CD8-positive, alpha-beta memory T cell (primary cell): ENCODE measurements around the gene SLC16A7. TPM values are rescaled to one million over a fixed set of nuclear protein-coding genes. Genes with fewer than 3 reads are reported as not detected.
A peak's percentile ranks its signal among the peaks of the same experiment; 100 is the strongest.

ENCODE experiments used
- CTCF ChIA-PET: fragments of 350-600 bp; sonication (Branson Sonifier 250); formaldehyde crosslinking; loops from one replicate; lab custom pipeline; 2021; ENCODE audit warnings: antibody characterized with exemption; lab: Charles Lee
- POLR2A ChIA-PET: fragments of 350-600 bp; sonication (Branson Sonifier 250); formaldehyde crosslinking; loops from one replicate; lab custom pipeline; 2021; ENCODE audit warnings: antibody characterized with exemption; lab: Charles Lee
- DNase-seq, 5 donors: peaks; one replicate each; pipeline versions ENCODE4 v3.0.0 to v3.0.0-alpha.2; 2020 to 2022; ENCODE audit warnings: mixed read lengths in 1 of 5
- H3K27ac ChIP-seq: one replicate; pipeline ENCODE4 v1.7.0; 2013; ENCODE audit warnings: low read depth, mild to moderate bottlenecking, low read length, moderate library complexity
- H3K27me3 ChIP-seq: 2 replicates; pipeline ENCODE4 v1.7.0; 2013; ENCODE audit warnings: low read length, mild to moderate bottlenecking; ENCODE audit not compliant: insufficient read depth, poor library complexity, severe bottlenecking
- H3K36me3 ChIP-seq: 2 replicates; pipeline ENCODE4 v1.7.0; 2013; ENCODE audit warnings: mild to moderate bottlenecking, low read length, moderate library complexity; ENCODE audit not compliant: insufficient read depth
- H3K4me1 ChIP-seq: 2 replicates; pipeline ENCODE4 v1.7.0; 2013; ENCODE audit warnings: mild to moderate bottlenecking, low read length, moderate library complexity; ENCODE audit not compliant: insufficient read depth
- H3K4me3 ChIP-seq: 2 replicates; pipeline ENCODE4 v1.7.0; 2013; ENCODE audit warnings: mild to moderate bottlenecking, low read length
- H3K9me3 ChIP-seq: 2 replicates; pipeline ENCODE4 v1.7.0; 2013; ENCODE audit warnings: mild to moderate bottlenecking, low read length
- H3K27ac Mint-ChIP-seq, 8 donors: one replicate each; pipeline ENCODE4 v1.8.0; 2020 to 2021; ENCODE audit warnings: mixed read lengths in 8 of 8, mild to moderate bottlenecking in 6 of 8, inconsistent platforms in 3 of 8, moderate library complexity in 3 of 8
- H3K27me3 Mint-ChIP-seq, 2 donors: one replicate each; pipeline ENCODE4 v1.8.0; 2020 to 2021; ENCODE audit warnings: mixed read lengths in 2 of 2, mild to moderate bottlenecking in 1 of 2, moderate library complexity in 1 of 2
- H3K36me3 Mint-ChIP-seq, 3 donors: one replicate each; pipeline ENCODE4 v1.8.0; 2020 to 2021; ENCODE audit warnings: mixed read lengths in 3 of 3, inconsistent platforms in 1 of 3, mild to moderate bottlenecking in 1 of 3
- H3K4me1 Mint-ChIP-seq, 3 donors: one replicate each; pipeline ENCODE4 v1.8.0; 2020 to 2021; ENCODE audit warnings: mixed read lengths in 3 of 3, inconsistent platforms in 1 of 3, mild to moderate bottlenecking in 1 of 3
- H3K4me3 Mint-ChIP-seq, 7 donors: one replicate each; pipeline ENCODE4 v1.8.0; 2020 to 2021; ENCODE audit warnings: mixed read lengths in 7 of 7, mild to moderate bottlenecking in 6 of 7, moderate library complexity in 4 of 7, inconsistent platforms in 2 of 7
- H3K9me3 Mint-ChIP-seq, 5 donors: one replicate each; pipeline ENCODE4 v1.8.0; 2020 to 2022; ENCODE audit warnings: mixed read lengths in 5 of 5, mild to moderate bottlenecking in 3 of 5, moderate library complexity in 2 of 5, inconsistent platforms in 1 of 5
- polyA plus RNA-seq: library from polyadenylated mRNA; unstranded; fragments of 300-500 nt; fragmentation: Illumina TruSeq; gene quantifications from one replicate; pipeline ENCODE4 v1.2.3, GENCODE V29; 2021
- total RNA-seq, 2 experiments: library from RNA; stranded (reverse); gene quantifications; one replicate each; pipeline ENCODE4 v1.2.3, GENCODE V29; 2021

The SLC16A7 gene
- total and polyA plus RNA-seq, 3 experiments from 2014 or later = 30.3 to 35.1 (median 34.0) TPM

- no peaks in the 10 kb centered on the region for H3K36me3 ChIP-seq
- no peaks in the 10 kb centered on the region for H3K27me3 Mint-ChIP-seq
- H3K27ac Mint-ChIP-seq = peak overlapping the region in 1 of 8 donors; percentile 5
- no peaks in the 10 kb centered on the region for H3K9me3 ChIP-seq
- peaks cover 55 to 87% (median 77%) of the 10 kb centered on the region in 3 donors for H3K4me1 Mint-ChIP-seq
- H3K27me3 ChIP-seq = no peaks in the 10 kb centered on the region
- no peak overlapping the region for H3K27ac ChIP-seq
- POLR2A ChIA-PET = no interaction called here
- no peak overlapping the region for H3K4me3 Mint-ChIP-seq
- DNase-seq = no peak
- peaks cover 0 to 11% (median 10%) of the 10 kb centered on the region in 3 donors for H3K36me3 Mint-ChIP-seq
- CTCF ChIA-PET = no interaction called here
- peaks cover 4% of the 10 kb centered on the region for H3K4me1 ChIP-seq
- no peaks in the 10 kb centered on the region for H3K9me3 Mint-ChIP-seq
- H3K4me3 ChIP-seq = no peak overlapping the region
Observed at GRCh38 chr12:59626382-59626781, 30.6 kb downstream of the SLC16A7 start.

DNA sequence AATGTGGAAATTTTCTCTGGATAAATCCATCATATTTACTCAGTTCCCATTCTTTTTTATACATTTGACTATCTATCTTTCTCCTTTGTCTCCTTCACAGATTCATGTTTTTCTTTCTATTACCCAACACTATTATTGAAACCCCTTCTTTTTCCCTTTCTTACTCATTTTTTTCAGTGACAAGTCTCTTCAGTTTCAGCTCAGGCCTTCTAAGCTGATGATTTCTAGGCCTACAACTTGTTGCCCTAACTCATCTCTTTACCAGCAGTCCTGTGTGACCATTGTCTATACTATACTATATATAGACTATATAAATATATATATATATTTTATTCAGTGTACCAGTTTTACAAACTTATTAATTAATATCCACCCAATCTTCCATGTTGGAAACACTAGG, 31.8 kb downstream of the SLC16A7 start:
- H3K27me3 Mint-ChIP-seq = no peaks in the 10 kb centered on the region
- no peak for DNase-seq
- no peak overlapping the region for H3K4me3 ChIP-seq
- H3K27ac ChIP-seq = no peak overlapping the region
- H3K4me1 ChIP-seq = no peaks in the 10 kb centered on the region
- H3K36me3 Mint-ChIP-seq = peaks cover 0 to 12% (median 11%) of the 10 kb centered on the region in 3 donors
- no peaks in the 10 kb centered on the region for H3K9me3 ChIP-seq
- no peaks in the 10 kb centered on the region for H3K9me3 Mint-ChIP-seq
- no peaks in the 10 kb centered on the region for H3K27me3 ChIP-seq
- no peaks in the 10 kb centered on the region for H3K36me3 ChIP-seq
- no peak overlapping the region for H3K4me3 Mint-ChIP-seq
- peaks cover 55 to 88% (median 76%) of the 10 kb centered on the region in 3 donors for H3K4me1 Mint-ChIP-seq
- CTCF ChIA-PET = no interaction called here
- POLR2A ChIA-PET = no interaction called here
- no peak overlapping the region for H3K27ac Mint-ChIP-seq

DNA sequence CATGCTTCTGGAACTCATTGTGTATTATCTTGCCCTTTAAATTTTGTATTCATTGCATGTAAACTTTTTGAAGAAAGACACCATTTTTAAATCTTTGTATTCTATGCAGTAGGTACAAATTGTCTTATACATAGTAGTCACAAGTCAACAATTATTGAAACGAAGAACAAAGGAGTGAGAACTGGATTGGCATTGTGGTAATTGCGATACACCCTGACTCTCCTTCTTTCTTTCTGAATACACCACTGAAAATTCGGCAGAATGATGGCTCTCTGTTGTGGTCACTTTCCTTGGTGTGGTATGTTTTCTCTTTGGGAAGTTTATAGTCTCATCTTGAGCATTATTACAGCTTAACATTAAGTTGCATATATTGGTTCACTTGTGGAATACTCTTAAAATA, 34.1 kb downstream of the SLC16A7 start:
- Histone ChIP-seq H3K9me3 (no peaks in the 10 kb centered on the region), H3K36me3 (no peaks in the 10 kb centered on the region), H3K27ac (no peak overlapping the region), H3K4me1 (peaks cover 4% of the 10 kb centered on the region), H3K4me3 (no peak overlapping the region), H3K27me3 (no peaks in the 10 kb centered on the region)
- no peak for DNase-seq
- Mint-ChIP-seq H3K36me3 (peaks cover 0 to 14% (median 11%) of the 10 kb centered on the region in 3 donors), H3K4me1 (peaks cover 62 to 92% (median 83%) of the 10 kb centered on the region in 3 donors), H3K4me3 (no peak overlapping the region), H3K27ac (no peak overlapping the region), H3K27me3 (no peaks in the 10 kb centered on the region), H3K9me3 (no peaks in the 10 kb centered on the region)
- POLR2A ChIA-PET = no interaction called here
- CTCF ChIA-PET = no interaction called here

DNA sequence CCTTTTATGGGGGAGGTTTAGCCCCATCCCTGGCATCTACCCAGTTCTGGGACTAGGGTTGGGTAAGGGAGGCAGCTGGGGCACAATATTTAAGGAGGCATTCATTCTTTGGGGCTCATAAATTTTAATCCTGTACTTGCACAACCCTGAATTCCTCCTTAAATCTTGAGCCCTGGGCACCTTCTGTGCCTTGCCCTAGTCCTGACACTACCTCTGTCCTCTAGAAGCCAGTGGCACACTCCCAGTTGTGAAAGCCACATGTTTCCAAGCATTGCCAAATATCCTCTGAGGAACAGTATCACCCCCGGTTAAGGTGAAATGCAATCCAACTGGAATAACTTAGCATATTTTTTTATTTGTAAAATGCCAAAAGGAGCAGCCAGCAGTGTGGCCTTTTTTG, 36.6 kb downstream of the SLC16A7 start:
- Mint-ChIP-seq H3K36me3 (peaks cover 0 to 11% (median 10%) of the 10 kb centered on the region in 3 donors), H3K27ac (no peak overlapping the region), H3K4me3 (no peak overlapping the region), H3K9me3 (no peaks in the 10 kb centered on the region), H3K4me1 (peaks cover 64 to 86% (median 79%) of the 10 kb centered on the region in 3 donors), H3K27me3 (no peaks in the 10 kb centered on the region)
- Histone ChIP-seq H3K27me3 (no peaks in the 10 kb centered on the region), H3K27ac (no peak overlapping the region), H3K4me3 (no peak overlapping the region), H3K9me3 (no peaks in the 10 kb centered on the region), H3K4me1 (peaks cover 9% of the 10 kb centered on the region), H3K36me3 (no peaks in the 10 kb centered on the region)
- no peak for DNase-seq
- CTCF ChIA-PET = no interaction called here
- POLR2A ChIA-PET = no interaction called here

GRCh38 chr12:59634254-59634653, 38.4 kb downstream of the SLC16A7 start:
- H3K9me3 ChIP-seq = no peaks in the 10 kb centered on the region
- no peak overlapping the region for H3K4me3 ChIP-seq
- peaks cover 0 to 10% (median 6%) of the 10 kb centered on the region in 3 donors for H3K36me3 Mint-ChIP-seq
- no peak for DNase-seq
- peaks cover 9% of the 10 kb centered on the region for H3K4me1 ChIP-seq
- H3K4me1 Mint-ChIP-seq = peaks cover 62 to 84% (median 80%) of the 10 kb centered on the region in 3 donors
- ChIA-PET POLR2A (no interaction called here), CTCF (no interaction called here)
- peak overlapping the region in 1 of 7 donors; percentile 46 for H3K4me3 Mint-ChIP-seq
- no peaks in the 10 kb centered on the region for H3K27me3 ChIP-seq
- no peak overlapping the region for H3K27ac Mint-ChIP-seq
- no peak overlapping the region for H3K27ac ChIP-seq
- no peaks in the 10 kb centered on the region for H3K36me3 ChIP-seq
- no peaks in the 10 kb centered on the region for H3K27me3 Mint-ChIP-seq
- no peaks in the 10 kb centered on the region for H3K9me3 Mint-ChIP-seq

DNA sequence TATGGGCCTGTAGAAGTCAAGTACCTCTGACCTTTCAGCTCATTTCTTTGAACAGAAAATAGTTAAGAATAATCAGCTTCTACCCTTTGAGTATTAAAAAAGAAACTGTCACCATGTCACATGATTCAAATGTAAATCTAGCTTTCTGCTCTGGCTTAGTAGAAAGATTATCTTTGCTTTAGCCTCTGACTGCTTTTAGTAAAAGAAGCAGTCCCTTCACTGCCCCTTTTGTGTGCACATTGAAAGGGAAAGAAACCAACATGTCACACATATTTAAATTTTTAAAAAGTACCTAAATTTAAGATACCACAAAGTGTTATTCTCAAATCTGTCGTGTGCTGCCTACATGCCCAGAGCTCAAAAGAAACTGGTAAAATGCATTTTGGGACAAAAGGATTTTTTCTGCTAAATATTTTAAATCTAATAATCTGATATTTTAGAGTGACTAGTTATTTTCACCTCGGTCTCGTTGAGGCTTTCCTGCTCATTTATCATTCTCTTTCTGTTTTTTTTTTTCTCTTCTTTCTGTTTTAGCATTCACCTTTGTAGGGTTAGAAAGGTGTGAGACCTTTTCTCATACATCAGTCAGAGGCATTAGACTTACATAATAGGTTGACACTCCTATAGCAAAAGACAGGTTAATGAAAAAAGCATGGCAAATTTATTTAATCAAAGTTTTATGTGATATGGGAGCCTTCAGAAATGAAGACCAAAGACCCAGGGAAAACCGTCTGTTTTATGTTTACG, 41.3 kb downstream of the SLC16A7 start:
- CTCF ChIA-PET = no interaction called here
- no peak for DNase-seq
- Histone ChIP-seq H3K27me3 (no peaks in the 10 kb centered on the region), H3K4me3 (no peak overlapping the region), H3K36me3 (no peaks in the 10 kb centered on the region), H3K4me1 (peaks cover 9% of the 10 kb centered on the region), H3K27ac (no peak overlapping the region), H3K9me3 (no peaks in the 10 kb centered on the region)
- H3K27ac Mint-ChIP-seq = peak overlapping the region in 6 of 8 donors; percentile 4 to 83 (median 64)
- H3K9me3 Mint-ChIP-seq = no peaks in the 10 kb centered on the region
- H3K4me3 Mint-ChIP-seq = peak overlapping the region in 4 of 7 donors; percentile 0 to 52 (median 22)
- peaks cover 0 to 9% (median 6%) of the 10 kb centered on the region in 3 donors for H3K36me3 Mint-ChIP-seq
- peaks cover 57 to 75% (median 72%) of the 10 kb centered on the region in 3 donors for H3K4me1 Mint-ChIP-seq
- no peaks in the 10 kb centered on the region for H3K27me3 Mint-ChIP-seq
- POLR2A ChIA-PET = interaction anchor here (0.9 kb wide), 1 partner anchor 15 kb away, joined by 3 read pairs; no protein-coding TSS in a partner anchor

DNA sequence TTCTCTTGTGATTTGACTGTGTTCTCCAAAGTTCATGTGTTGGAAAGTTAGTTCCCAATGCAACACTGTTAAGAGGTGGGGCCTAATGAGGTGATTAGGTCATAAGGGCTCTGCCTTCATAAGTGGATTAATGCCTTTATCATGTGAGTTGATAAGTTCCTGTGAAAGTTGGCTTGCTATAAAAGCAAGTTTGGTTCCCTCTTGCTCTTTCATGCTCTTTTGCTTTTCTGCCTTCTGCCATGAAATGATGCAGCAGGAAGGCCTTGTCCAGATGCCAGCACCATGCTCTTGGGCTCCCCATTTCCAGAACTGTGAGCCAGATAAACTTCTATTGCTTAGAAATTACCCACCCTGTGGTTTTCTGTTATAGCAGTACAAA, 41.9 kb downstream of the SLC16A7 start:
- Histone ChIP-seq H3K36me3 (no peaks in the 10 kb centered on the region), H3K4me3 (no peak overlapping the region), H3K4me1 (peaks cover 9% of the 10 kb centered on the region), H3K27ac (no peak overlapping the region), H3K27me3 (no peaks in the 10 kb centered on the region), H3K9me3 (no peaks in the 10 kb centered on the region)
- Mint-ChIP-seq H3K27me3 (no peaks in the 10 kb centered on the region), H3K36me3 (peaks cover 0 to 14% (median 10%) of the 10 kb centered on the region in 3 donors), H3K9me3 (no peaks in the 10 kb centered on the region), H3K27ac (peak overlapping the region in 5 of 8 donors; percentile 5 to 73 (median 61)), H3K4me1 (peaks cover 59 to 76% (median 72%) of the 10 kb centered on the region in 3 donors), H3K4me3 (peak overlapping the region in 4 of 7 donors; percentile 1 to 16 (median 14))
- POLR2A ChIA-PET = no interaction called here
- CTCF ChIA-PET = no interaction called here
- DNase-seq = no peak

DNA sequence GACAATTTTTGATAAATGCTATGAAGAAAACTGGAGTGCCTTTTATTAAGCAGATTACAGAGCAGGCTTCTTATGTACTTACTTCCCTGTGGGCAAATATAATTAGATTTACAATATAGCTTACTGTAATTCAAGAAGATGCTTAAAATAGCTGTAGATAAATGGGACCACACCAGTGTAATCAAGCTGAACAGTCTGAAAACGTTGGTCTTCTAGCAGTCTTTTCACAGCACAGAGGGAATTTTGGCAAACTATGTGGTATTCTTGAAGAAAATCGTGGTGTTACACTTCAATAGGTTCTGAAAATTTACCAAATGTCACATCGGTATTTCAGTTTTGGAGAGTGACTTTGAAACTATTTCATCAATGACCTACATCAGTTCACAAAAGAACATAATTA, 47.7 kb downstream of the SLC16A7 start:
- ChIA-PET CTCF (no interaction called here), POLR2A (no interaction called here)
- H3K27ac Mint-ChIP-seq = no peak overlapping the region
- H3K9me3 ChIP-seq = no peaks in the 10 kb centered on the region
- no peaks in the 10 kb centered on the region for H3K27me3 ChIP-seq
- peaks cover 0 to 7% (median 0%) of the 10 kb centered on the region in 5 donors for H3K9me3 Mint-ChIP-seq
- no peak overlapping the region for H3K27ac ChIP-seq
- peaks cover 33 to 53% (median 44%) of the 10 kb centered on the region in 3 donors for H3K36me3 Mint-ChIP-seq
- H3K4me1 Mint-ChIP-seq = peaks cover 32 to 61% (median 47%) of the 10 kb centered on the region in 3 donors
- H3K4me3 ChIP-seq = no peak overlapping the region
- no peak overlapping the region for H3K4me3 Mint-ChIP-seq
- no peaks in the 10 kb centered on the region for H3K4me1 ChIP-seq
- H3K36me3 ChIP-seq = no peaks in the 10 kb centered on the region
- no peak for DNase-seq
- no peaks in the 10 kb centered on the region for H3K27me3 Mint-ChIP-seq
